ENCODE measurements around the gene TGIF2.

DNA sequence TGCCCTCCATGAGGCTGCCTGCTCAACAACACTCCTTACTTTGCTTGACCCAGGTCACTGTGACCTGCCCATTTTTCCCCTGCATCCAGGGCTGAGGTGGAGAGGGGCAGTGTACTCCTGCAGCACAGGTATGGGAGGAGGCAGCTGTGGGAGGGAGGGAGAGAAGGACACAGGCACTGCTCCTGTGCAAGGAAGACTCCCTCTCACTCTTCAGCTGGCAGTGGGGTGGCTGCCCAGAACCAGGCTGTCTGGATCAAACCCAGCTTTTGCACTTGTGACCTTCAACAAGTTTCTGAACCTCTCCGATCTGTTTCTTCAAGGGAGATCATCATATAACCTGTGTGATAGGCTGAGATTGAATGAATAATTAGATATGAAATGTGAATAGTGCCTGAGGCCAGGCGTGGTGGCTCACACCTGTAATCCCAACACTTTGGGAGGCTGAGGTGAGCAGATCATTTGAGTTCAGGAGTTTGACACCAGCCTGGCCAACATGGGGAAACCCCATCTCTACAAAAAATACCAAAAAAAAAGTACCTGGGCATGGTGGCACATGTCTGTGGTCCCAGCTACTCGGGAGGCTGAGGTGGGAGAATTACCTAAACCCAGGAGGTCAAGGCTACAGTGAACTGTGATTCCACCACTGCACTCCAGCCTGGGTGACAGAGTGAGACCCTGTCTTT is 14.1 kb downstream of the TGIF2 start:
- TF ChIP-seq, protein P1, sequence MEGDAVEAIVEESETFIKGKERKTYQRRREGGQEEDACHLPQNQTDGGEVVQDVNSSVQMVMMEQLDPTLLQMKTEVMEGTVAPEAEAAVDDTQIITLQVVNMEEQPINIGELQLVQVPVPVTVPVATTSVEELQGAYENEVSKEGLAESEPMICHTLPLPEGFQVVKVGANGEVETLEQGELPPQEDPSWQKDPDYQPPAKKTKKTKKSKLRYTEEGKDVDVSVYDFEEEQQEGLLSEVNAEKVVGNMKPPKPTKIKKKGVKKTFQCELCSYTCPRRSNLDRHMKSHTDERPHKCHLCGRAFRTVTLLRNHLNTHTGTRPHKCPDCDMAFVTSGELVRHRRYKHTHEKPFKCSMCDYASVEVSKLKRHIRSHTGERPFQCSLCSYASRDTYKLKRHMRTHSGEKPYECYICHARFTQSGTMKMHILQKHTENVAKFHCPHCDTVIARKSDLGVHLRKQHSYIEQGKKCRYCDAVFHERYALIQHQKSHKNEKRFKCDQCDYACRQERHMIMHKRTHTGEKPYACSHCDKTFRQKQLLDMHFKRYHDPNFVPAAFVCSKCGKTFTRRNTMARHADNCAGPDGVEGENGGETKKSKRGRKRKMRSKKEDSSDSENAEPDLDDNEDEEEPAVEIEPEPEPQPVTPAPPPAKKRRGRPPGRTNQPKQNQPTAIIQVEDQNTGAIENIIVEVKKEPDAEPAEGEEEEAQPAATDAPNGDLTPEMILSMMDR (IDR thresholded peaks at IDR 0.05): no peak
- no peak for TF ChIP-seq POLR2A (IDR thresholded peaks at IDR 0.05)

Measured in right lobe of liver (tissue), 4 donors.